HUDEP-2 (cell line): ENCODE results near the gene TSGA10IP.

Source experiments
- DNase-seq, 76 experiments: peaks; one replicate each; lab custom pipeline; 2025; ENCODE audit not compliant: unreplicated experiment in 76 of 76; lab: John Stamatoyannopoulos, UW

TSGA10IP gene

GRCh38 chr11:66003291-66003690 is 58.0 kb downstream of the TSGA10IP start:
- DNase-seq, result no peak

GRCh38 chr11:66004186-66004585 is 58.9 kb downstream of the TSGA10IP start:
- no peak for DNase-seq

GRCh38 chr11:66006134-66006890 is 61.0 kb downstream of the TSGA10IP start:
- no peak for DNase-seq

- no peak for DNase-seq
These were observed 61.6 kb downstream of the TSGA10IP start for GRCh38 chr11:66006891-66007176.

- DNase-seq, result peak in 39 of 76 experiments; percentile 8 to 68 (median 31)
These were observed 61.9 kb downstream of the TSGA10IP start for GRCh38 chr11:66007201-66007634.

- DNase-seq, result no peak
These were observed 62.8 kb downstream of the TSGA10IP start for GRCh38 chr11:66008095-66008467.

GRCh38 chr11:66008468-66009101 is 63.3 kb downstream of the TSGA10IP start:
- DNase-seq, result peak in 1 of 76 experiments; percentile 8
